Measurements from ENCODE around the gene RBM20. TPM values are rescaled to one million over a fixed set of nuclear protein-coding genes. Genes with fewer than 3 reads are reported as not detected.

The RBM20 gene
- total and polyA plus RNA-seq, 10 of the 15 experiments (the other 5 are each of a cell fraction or from before 2014, with no cell fraction given), result 0.04 to 0.26 (median 0.15) TPM

- TF ChIP-seq, protein P1, sequence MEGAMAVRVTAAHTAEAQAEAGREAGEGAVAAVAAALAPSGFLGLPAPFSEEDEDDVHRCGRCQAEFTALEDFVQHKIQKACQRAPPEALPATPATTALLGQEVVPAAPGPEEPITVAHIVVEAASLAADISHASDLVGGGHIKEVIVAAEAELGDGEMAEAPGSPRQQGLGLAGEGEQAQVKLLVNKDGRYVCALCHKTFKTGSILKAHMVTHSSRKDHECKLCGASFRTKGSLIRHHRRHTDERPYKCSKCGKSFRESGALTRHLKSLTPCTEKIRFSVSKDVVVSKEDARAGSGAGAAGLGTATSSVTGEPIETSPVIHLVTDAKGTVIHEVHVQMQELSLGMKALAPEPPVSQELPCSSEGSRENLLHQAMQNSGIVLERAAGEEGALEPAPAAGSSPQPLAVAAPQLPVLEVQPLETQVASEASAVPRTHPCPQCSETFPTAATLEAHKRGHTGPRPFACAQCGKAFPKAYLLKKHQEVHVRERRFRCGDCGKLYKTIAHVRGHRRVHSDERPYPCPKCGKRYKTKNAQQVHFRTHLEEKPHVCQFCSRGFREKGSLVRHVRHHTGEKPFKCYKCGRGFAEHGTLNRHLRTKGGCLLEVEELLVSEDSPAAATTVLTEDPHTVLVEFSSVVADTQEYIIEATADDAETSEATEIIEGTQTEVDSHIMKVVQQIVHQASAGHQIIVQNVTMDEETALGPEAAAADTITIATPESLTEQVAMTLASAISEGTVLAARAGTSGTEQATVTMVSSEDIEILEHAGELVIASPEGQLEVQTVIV (IDR thresholded peaks at IDR 0.05; ENCODE audit: borderline replicate concordance, partially characterized antibody), result no peak
- TF ChIP-seq WRNIP1 (IDR thresholded peaks at IDR 0.05; ENCODE audit: borderline replicate concordance, low read depth, low read length), result no peak; the same call in 1 of the 2 replicates
- no peak for TF ChIP-seq HSF1 (IDR thresholded peaks at IDR 0.05; ENCODE audit: low read depth, low read length)
- TF ChIP-seq, protein P2, sequence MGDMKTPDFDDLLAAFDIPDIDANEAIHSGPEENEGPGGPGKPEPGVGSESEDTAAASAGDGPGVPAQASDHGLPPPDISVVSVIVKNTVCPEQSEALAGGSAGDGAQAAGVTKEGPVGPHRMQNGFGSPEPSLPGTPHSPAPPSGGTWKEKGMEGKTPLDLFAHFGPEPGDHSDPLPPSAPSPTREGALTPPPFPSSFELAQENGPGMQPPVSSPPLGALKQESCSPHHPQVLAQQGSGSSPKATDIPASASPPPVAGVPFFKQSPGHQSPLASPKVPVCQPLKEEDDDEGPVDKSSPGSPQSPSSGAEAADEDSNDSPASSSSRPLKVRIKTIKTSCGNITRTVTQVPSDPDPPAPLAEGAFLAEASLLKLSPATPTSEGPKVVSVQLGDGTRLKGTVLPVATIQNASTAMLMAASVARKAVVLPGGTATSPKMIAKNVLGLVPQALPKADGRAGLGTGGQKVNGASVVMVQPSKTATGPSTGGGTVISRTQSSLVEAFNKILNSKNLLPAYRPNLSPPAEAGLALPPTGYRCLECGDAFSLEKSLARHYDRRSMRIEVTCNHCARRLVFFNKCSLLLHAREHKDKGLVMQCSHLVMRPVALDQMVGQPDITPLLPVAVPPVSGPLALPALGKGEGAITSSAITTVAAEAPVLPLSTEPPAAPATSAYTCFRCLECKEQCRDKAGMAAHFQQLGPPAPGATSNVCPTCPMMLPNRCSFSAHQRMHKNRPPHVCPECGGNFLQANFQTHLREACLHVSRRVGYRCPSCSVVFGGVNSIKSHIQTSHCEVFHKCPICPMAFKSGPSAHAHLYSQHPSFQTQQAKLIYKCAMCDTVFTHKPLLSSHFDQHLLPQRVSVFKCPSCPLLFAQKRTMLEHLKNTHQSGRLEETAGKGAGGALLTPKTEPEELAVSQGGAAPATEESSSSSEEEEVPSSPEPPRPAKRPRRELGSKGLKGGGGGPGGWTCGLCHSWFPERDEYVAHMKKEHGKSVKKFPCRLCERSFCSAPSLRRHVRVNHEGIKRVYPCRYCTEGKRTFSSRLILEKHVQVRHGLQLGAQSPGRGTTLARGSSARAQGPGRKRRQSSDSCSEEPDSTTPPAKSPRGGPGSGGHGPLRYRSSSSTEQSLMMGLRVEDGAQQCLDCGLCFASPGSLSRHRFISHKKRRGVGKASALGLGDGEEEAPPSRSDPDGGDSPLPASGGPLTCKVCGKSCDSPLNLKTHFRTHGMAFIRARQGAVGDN (IDR thresholded peaks at IDR 0.05), result peak; percentile 97
- no peak for TF ChIP-seq SIX5 (IDR thresholded peaks at IDR 0.05; ENCODE audit: low read depth, low read length, severe bottlenecking)
- peak; percentile 41 to 56; a peak in 2 of 4 replicates for TF ChIP-seq EP300 (IDR thresholded peaks at IDR 0.05; ENCODE audit: borderline replicate concordance in 1 of 2, control insufficient read depth in 1 of 2, low read depth in 2 of 2, low read length in 2 of 2)
- no peak for TF ChIP-seq KLF5 (IDR thresholded peaks at IDR 0.05; ENCODE audit: partially characterized antibody)
- no peak for TF ChIP-seq CEBPB (IDR thresholded peaks at IDR 0.05; ENCODE audit: borderline replicate concordance in 1 of 2, low read depth in 2 of 2, low read length in 2 of 2)
- TF ChIP-seq BRCA1 (IDR thresholded peaks at IDR 0.05; ENCODE audit: low read depth, low read length), result no peak
- 0 out of 2 replicates have a peak, but pooled peaks have one; percentile 20 for TF ChIP-seq CBFB (IDR thresholded peaks at IDR 0.05; ENCODE audit: low read depth)
- TF ChIP-seq SRF (IDR thresholded peaks at IDR 0.05; ENCODE audit: low read depth in 2 of 2, low read length in 2 of 2), result no peak
- TF ChIP-seq, protein P3, sequence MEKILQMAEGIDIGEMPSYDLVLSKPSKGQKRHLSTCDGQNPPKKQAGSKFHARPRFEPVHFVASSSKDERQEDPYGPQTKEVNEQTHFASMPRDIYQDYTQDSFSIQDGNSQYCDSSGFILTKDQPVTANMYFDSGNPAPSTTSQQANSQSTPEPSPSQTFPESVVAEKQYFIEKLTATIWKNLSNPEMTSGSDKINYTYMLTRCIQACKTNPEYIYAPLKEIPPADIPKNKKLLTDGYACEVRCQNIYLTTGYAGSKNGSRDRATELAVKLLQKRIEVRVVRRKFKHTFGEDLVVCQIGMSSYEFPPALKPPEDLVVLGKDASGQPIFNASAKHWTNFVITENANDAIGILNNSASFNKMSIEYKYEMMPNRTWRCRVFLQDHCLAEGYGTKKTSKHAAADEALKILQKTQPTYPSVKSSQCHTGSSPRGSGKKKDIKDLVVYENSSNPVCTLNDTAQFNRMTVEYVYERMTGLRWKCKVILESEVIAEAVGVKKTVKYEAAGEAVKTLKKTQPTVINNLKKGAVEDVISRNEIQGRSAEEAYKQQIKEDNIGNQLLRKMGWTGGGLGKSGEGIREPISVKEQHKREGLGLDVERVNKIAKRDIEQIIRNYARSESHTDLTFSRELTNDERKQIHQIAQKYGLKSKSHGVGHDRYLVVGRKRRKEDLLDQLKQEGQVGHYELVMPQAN (conservative IDR thresholded peaks at IDR 0.05), result no peak; the same call in 1 of the 2 replicates
- TF ChIP-seq ZNF592 (IDR thresholded peaks at IDR 0.05), result peak; percentile 49; the same call in 1 of the 2 replicates
Measured at GRCh38 chr10:110860576-110861241, 216.6 kb downstream of the RBM20 start (continued).

Measured in GM12878 (cell line).